ENCODE results near the gene ASAP2.

ASAP2 gene

DNA sequence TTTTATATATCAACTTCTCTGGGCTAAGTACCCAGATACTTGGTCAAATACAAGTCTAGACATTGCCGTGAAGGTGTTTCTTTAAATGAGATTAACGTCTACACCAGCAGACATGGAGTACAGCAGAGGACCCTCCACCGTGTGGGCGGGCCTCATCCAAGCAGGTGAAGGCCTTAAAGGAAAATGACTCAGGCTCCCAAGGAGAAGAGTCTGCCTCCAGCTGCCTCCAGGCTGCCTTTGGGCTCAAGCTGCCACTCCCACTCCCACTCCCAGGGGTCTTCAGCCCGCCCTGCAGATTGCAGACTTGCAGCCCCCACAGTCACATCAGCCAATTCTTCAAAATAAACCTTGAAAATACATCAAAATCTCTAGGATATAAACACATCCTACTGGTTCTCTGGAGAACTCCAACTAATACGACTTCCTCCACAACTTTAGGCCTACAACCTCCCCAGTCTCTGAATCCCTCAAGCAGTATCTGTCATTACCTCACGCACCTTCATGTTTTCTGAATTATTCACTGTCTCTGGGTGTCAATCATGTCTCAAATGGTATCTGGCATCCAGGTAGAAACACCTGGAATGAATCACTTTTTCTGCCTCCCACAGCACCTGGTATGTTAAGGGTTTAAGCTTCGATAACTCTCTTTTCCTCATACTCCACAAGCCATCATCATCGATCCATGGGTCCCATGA is 209.8 kb downstream of the ASAP2 start:
- DNase-seq = no peak
- no peak overlapping the region for H3K4me3 ChIP-seq (ENCODE audit: low read depth, low read length)
- TF ChIP-seq CTCF (IDR thresholded peaks at IDR 0.05; ENCODE audit: low read depth, low read length, missing control alignments) = no peak
- peaks cover 7% of the 10 kb centered on the region for H3K36me3 ChIP-seq (replicated peaks)
- H3K27me3 ChIP-seq (replicated peaks) = no peaks in the 10 kb centered on the region
- no peak overlapping the region for H3K27ac ChIP-seq
- in situ Hi-C loops (cut with HindIII; ENCODE audit: low pct_ligation_motif_present, low sequenced_read_pairs) = no loop called here

- Histone ChIP-seq H3K4me3 (ENCODE audit: low read depth, low read length) (no peak overlapping the region), H3K36me3 (replicated peaks) (peaks cover 7% of the 10 kb centered on the region), H3K27ac (no peak overlapping the region), H3K27me3 (replicated peaks) (no peaks in the 10 kb centered on the region)
- TF ChIP-seq CTCF (IDR thresholded peaks at IDR 0.05; ENCODE audit: low read depth, low read length, missing control alignments) = no peak
- no peak for DNase-seq
- in situ Hi-C loops (cut with HindIII; ENCODE audit: low pct_ligation_motif_present, low sequenced_read_pairs) = no loop called here
Observed at GRCh38 chr2:9416962-9417316, 210.3 kb downstream of the ASAP2 start.

GRCh38 chr2:9417725-9418124 is 211.1 kb downstream of the ASAP2 start:
- Histone ChIP-seq H3K27me3 (replicated peaks) (no peaks in the 10 kb centered on the region), H3K36me3 (replicated peaks) (peaks cover 5% of the 10 kb centered on the region), H3K27ac (no peak overlapping the region), H3K4me3 (ENCODE audit: low read depth, low read length) (no peak overlapping the region)
- in situ Hi-C loops (cut with HindIII; ENCODE audit: low pct_ligation_motif_present, low sequenced_read_pairs) = no loop called here
- TF ChIP-seq CTCF (IDR thresholded peaks at IDR 0.05; ENCODE audit: low read depth, low read length, missing control alignments) = no peak
- no peak for DNase-seq

DNA sequence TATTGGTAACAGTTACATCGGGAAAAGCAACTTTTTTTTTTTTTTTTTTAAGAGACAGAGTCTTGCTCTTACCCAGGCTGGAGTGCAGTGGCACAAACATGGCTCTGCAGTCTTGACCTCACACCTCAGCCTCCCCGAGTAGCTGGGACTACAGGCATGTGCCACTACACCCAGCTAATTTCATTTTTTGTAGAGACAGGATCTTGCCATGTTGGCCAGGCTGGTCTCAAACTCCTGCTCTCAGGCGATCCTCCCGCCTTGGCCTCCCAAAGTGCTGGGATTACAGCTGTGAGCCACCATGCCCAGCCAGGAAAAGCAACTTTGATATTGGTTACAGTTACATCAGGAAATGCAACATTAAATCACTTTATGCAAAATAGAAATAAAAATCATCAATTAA is 212.1 kb downstream of the ASAP2 start:
- peaks cover 2% of the 10 kb centered on the region for H3K36me3 ChIP-seq (replicated peaks)
- in situ Hi-C loops (cut with HindIII; ENCODE audit: low pct_ligation_motif_present, low sequenced_read_pairs) = no loop called here
- no peak overlapping the region for H3K4me3 ChIP-seq (ENCODE audit: low read depth, low read length)
- TF ChIP-seq CTCF (IDR thresholded peaks at IDR 0.05; ENCODE audit: low read depth, low read length, missing control alignments) = no peak
- H3K27ac ChIP-seq = no peak overlapping the region
- H3K27me3 ChIP-seq (replicated peaks) = no peaks in the 10 kb centered on the region
- no peak for DNase-seq

- Histone ChIP-seq H3K4me3 (ENCODE audit: low read depth, low read length) (no peak overlapping the region), H3K27me3 (replicated peaks) (no peaks in the 10 kb centered on the region), H3K27ac (no peak overlapping the region), H3K36me3 (replicated peaks) (peaks cover 2% of the 10 kb centered on the region)
- TF ChIP-seq CTCF (IDR thresholded peaks at IDR 0.05; ENCODE audit: low read depth, low read length, missing control alignments) = no peak
- DNase-seq = no peak
- in situ Hi-C loops (cut with HindIII; ENCODE audit: low pct_ligation_motif_present, low sequenced_read_pairs) = no loop called here
Observed at GRCh38 chr2:9419541-9419940, 212.9 kb downstream of the ASAP2 start.

DNA sequence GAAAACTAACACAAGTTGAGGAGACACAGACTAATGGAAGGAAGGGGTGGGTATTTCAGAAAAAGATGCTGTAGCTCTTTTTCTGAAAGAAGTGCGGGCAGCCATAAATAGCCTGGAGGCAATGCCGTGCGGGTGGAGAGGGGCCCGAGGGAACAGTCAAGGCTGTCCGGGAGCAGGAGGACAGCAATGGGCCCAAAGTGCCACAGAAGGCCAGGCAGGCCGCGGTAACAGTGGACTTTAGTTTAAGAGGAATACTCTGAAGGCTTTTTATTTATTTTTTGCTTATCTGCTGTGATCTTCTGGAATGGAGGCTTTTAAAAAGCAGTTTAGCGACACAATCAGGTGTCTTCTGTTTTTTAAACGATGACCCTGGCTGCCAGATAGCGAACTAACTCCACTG is 213.9 kb downstream of the ASAP2 start:
- Histone ChIP-seq H3K27ac (no peak overlapping the region), H3K4me3 (ENCODE audit: low read depth, low read length) (no peak overlapping the region), H3K27me3 (replicated peaks) (no peaks in the 10 kb centered on the region), H3K36me3 (replicated peaks) (peaks cover 2% of the 10 kb centered on the region)
- TF ChIP-seq CTCF (IDR thresholded peaks at IDR 0.05; ENCODE audit: low read depth, low read length, missing control alignments) = no peak
- in situ Hi-C loops (cut with HindIII; ENCODE audit: low pct_ligation_motif_present, low sequenced_read_pairs) = no loop called here
- no peak for DNase-seq

Measured in brain microvascular endothelial cell (primary cell).